GM18867 (cell line): ENCODE results near the gene TOM1L1.
"Not testable (repeated sequence)": the region's sequence is repeated elsewhere in the genome, so short reads cannot be mapped to it uniquely, and the experiment has no call there.

ENCODE experiments used
- ATAC-seq: cut with Tn5 transposase; IDR thresholded peaks from one replicate; pipeline ENCODE4 v1.9.1; 2021; ENCODE audit warnings: mild to moderate bottlenecking, moderate library complexity; ENCODE audit not compliant: unreplicated experiment

TOM1L1 gene, protein sequence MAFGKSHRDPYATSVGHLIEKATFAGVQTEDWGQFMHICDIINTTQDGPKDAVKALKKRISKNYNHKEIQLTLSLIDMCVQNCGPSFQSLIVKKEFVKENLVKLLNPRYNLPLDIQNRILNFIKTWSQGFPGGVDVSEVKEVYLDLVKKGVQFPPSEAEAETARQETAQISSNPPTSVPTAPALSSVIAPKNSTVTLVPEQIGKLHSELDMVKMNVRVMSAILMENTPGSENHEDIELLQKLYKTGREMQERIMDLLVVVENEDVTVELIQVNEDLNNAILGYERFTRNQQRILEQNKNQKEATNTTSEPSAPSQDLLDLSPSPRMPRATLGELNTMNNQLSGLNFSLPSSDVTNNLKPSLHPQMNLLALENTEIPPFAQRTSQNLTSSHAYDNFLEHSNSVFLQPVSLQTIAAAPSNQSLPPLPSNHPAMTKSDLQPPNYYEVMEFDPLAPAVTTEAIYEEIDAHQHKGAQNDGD

DNA sequence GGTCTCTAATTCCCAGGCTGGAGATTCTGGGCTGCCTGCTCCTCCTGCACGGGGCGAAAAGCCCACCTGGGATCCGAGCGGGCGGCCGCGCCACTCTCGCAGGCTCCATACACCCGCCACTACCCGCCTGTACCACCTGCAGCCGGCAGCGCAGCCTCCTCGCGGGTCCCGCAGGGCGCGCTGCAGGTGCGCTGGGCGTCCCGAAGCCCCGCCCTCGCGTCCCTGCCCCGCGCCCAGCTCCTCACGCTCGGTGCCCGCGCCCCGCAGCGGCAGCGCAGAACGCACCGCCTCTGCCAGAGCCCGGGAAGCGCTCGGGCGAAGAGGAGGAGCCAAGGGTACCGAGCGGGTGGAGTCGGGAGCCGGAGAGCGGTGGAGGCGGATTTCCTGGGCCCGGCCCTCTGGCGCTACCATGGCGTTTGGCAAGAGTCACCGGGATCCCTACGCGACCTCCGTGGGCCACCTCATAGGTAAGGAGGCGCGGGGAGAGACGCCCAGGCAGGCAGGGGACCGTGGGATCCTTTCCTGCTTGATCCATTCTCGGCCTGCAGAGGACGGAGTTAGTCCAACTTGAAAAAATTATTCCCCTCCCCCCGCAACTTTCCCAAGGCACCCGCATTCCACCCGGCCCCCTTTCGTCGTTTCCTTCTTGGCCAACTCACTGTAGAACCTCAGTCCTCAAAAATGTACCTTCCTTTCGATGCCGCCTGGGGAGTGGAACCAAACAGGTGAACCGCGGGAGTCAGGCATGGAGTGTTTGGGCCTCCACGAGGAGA, at the start of gene TOM1L1:
TSS of gene TOM1L1 (plus strand) at position 396 of the 773 bp plus-strand sequence. CDS start at position 410, 14 bp downstream.
- ATAC-seq = peak; percentile 62

DNA sequence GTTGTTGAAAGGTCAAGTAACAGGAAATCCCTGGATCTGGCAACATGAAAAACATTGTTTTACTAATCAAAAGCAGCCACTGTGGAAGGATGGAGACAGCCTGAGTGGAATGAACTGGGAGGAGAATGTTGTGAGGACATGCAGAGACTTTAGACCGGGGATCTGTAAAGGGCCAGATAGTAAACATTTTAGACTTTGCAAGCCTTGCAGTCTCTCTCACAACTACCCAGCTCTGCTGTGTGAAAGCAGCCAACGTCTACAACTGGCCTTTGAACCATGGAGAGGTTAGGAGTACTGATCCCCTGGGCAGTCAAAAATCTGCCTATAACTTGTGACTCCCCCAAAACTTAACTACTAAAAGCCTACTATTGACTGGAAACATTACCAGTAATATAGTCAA, 41.5 kb upstream of the TOM1L1 start:
- no peak for ATAC-seq

DNA sequence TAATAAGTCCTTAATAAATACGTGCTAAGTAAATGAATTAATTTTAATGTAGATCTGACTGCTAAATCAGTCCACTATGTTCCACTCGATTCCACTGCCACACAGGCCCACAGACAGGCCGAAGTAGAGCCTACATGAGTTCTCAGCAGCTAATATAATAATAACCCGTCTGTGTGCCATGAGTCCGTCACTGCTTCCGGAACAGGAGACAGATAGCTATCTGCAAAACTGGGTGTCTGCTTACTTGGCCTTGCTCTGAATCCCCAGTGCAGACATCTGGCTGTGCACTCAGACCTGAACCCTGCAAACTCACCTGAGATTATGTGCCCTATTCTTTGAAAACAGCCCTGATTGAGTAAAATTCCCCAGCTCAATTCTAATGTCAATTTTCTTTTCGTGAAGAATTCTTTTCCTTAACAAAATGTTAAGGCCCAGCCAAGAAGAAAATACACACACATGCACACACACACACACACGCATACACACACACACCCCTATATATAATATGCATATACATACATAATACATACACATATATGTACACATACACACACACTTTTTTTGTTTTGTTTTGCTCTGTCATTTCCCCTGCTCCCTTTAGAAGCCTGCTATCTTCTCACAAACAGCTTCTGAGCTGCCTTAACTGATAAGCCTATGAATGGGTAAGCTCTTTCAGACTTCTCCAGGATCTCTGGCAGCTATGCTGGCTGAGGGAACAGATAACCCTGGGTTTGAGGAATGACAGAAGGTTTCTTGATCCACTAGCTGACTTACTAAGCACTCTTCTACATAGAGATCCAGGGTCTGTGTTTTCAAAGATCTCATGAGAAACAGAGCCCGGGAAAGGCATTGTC, 39.8 kb upstream of the TOM1L1 start:
- no peak for ATAC-seq

DNA sequence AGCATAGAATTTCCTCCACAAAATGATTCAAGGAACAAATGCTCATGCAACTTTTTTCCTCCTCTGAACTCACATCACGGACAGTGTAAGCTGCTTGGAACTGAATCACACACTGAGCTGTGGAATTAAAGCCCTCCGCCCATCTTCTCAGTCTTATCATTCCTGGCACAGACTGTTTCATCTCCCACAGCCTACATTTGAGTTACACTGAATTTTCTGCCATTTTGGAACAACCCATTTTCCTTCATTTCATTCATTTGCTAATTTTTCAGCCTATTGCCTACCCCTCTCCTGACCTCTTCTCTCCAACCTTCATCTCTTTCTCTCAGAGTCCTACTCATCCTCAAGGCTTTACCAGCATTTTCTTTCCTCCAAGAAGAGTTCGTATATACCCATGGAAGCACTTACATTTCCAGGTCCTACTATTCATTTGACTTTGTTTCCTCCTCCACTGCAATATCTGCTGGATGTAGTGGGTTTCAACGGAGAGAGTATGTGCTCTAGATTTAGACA, 39.1 kb upstream of the TOM1L1 start:
- no peak for ATAC-seq

DNA sequence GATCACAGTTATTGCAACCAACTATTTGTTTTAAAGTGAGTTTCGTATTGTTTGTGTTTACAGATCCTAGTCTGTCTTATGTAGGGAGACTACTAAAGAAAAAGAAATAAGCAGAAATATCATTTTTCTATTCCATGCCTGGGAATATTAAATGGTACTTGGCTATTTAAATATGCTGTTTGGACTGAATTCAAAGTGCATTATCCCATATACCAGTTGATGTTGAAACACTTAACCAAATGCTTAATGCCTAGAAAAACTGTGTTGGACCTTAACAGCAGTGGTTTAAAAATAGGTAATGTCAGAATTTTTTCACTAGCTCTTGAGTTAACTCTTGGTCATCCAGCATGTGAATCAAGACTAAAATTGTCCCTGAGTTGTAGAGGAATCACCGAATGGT, 37.5 kb upstream of the TOM1L1 start:
- ATAC-seq = no peak

DNA sequence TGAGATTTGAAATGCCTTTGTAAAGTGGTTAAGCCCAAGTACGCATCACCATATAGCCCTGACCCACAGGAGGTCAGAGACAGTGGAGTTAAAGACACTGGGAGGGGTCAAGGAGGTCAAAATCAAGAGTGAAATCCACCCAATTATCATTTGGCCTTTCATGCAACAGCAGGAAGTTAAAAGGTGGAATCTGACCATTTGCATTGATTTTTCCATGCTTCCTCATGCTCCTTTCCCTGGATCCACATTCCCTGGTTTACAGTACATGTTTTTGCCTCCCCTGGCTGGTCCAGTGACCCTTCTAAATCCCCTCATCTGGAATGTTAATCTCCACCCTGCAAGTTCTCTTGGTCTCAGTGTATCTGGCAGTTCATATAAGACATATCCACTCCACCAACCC, 36.6 kb upstream of the TOM1L1 start:
- no peak for ATAC-seq

DNA sequence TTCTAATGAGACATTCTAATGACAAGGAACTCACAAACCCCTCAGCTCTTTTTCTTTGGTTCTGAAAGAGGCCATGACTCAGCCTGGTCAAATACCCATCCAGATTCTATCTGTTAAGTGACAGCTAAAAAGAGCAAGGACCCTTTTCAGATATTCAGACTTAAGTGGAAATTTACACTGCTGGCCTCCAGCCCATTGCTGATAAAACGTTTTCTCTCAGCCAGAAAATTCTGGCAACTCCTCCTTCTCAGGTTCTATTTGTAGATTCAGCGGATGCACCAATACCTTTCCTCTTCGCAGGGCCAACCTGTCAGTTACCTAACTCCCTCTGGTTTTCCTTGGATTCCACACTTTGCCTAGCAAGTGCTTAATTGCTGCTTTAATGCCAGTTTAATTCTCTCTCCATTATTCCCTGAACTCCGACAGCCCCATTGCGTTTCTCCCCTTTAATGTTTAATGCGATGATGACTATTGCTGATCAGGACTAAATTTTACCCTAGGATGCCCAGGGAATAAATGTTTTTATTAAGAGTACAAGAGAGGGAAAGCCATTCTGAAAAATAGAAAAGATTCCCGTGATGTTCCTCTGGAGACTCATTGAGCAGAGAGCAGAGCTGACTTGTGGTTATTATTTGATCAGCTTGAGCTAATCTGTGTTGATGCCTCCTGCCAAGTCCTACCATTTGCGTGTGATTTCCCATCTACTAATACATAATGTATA, 35.9 kb upstream of the TOM1L1 start:
- ATAC-seq = no peak

DNA sequence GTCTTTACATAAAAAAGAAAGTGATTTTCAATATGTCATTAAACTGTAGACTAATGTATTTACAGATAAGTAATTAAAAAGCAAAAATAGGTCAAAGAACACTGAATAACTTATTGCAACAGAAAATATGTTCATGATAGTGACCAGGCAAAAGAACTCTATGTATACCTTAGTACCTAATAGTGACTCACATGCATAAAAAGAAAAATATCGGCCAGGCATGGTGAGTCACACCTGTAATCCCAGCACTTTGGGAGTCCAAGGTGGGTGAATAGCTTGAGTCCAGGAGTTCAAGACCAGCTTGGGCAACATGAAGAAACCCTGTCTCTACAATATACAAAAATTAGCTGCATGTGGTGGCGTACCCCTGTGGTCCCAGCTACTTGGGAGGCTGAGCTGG, 33.0 kb upstream of the TOM1L1 start:
- no peak for ATAC-seq

DNA sequence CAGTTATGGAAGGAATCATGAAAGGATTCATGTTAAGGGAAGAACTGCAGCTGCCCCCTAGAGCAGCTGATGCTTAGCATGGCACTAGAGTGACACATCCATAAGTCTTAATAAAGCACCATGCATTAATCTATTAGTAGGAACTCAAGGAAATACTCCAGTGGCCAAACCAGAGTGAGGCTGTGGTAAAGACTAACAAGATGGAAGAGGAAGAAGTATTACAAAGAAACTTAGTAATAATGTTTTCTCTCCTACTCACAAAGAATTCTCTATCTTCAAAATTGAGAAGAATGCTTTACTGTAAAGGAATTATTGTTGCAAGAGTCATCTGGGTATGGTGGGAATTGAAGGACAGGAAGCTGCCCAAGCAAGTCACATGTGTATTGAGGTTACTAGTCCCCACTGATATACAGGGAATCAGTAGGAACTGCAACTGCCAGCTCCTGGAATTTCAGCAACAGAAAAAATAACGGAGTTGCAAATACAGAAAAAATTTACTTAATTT, 29.9 kb upstream of the TOM1L1 start:
- ATAC-seq = no peak

DNA sequence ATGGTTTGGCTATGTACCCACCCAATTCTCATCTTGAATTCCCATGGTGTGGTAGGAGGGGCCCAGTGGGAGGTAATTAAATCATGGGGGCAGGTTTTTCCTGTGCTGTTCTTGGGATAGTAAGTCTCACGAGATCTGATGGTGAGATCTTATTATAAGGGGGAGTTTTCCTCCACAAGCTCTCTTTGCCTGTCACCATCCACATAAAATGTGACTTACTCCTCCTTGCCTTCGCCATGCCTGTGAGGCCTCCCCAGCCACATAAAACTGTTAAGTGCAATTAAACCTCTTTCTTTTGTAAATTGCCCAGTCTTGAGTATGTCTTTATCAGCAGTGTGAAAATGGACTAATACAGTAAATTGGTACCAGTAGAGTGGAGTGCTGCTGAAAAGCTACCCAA, 24.7 kb upstream of the TOM1L1 start:
- ATAC-seq = not testable (repeated sequence)

DNA sequence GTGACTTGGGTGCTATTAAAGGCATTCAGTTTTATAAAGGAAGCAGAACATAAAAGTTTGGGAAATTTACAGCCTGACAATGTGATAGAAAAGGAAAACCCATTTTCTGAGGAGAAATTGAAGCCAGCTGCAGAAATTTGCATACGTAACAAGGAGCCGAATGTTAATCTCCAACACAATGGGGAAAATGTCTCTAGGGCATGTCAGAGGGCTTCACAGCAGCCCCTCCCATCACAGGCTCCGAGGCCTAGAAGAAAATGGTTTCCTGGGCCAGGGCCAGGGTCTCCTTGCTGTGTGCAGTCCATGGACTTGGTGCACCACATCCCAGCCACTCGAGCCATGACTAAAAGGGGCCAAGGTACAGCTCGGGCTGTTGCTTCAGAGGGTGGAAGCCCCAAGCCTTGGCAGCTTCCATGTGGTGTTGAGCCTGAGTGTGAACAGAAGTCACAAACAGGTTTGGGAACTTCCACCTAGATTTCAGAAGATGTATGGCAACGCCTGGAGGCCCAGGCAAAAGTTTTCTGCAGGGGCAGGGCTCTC, 23.9 kb upstream of the TOM1L1 start:
- ATAC-seq = no peak

DNA sequence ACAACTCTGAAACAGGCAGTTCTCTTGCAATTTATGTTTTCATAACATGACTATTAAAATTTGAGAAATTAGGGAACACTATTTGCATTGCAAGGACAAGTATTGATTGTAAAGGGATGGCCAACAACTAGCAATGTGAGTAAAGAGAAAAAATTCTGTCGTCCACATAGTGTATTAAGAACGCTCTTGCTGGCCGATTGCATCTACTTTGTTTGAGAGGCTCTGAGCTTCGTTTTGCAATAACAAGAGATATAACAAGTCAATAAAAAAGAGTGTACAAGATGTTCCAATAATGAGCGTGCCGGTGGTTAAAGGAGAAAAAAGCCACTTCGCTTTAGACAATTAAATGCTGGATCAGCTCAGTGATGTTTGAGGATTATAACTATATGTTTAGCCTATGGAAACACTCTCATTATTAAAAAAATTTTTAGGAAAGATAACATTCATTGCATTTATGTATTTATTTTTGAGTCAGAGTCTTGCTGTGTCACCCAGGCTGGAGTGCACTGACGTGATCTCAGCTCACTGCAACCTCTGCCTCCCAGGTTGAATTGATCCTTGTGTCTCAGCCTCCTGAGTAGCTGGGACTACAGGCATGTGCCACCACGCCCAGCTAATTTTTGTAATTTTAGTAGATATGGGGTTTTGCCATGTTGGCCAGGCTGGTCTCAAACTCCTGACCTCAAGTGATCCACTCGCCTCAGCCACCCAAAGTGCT, 19.2 kb upstream of the TOM1L1 start:
- ATAC-seq = no peak

DNA sequence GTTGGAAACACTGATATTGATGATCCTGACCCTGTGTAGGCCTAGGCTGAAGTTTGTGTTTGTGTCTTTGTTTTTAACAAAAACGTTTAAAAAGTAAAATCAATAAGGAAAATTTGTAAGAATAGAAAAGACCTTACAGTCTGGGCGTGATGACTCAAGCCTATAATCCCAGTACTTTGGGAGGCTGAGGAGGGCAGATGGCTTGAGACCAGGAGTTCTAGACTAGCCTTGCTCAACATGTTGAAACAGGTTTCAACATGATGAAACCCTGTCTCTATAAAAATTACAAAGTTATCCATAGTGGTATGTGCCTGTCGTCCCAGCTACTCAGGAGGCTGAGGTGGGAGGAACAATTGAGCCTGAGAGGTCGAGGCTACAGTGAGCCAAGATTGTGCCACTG, 18.3 kb upstream of the TOM1L1 start:
- no peak for ATAC-seq

DNA sequence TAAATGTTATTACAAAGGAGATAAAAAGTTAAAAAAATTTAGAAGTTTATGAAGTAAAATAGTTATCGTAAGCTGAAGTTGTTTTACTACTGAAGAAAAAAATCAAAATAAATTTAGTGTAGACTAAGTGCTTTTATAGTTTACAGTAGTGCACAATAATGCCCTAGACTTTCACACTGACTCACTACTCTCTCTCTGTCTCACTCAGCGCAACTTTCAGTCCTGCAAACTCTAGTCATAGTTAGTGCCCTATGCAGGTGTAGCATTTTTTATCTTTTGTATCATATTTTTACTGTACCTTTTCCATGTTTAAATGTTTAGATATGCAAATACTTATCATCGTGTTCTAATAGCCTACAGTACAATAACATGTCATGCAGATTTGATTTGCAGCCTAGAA, 17.7 kb upstream of the TOM1L1 start:
- ATAC-seq = peak; percentile 95

DNA sequence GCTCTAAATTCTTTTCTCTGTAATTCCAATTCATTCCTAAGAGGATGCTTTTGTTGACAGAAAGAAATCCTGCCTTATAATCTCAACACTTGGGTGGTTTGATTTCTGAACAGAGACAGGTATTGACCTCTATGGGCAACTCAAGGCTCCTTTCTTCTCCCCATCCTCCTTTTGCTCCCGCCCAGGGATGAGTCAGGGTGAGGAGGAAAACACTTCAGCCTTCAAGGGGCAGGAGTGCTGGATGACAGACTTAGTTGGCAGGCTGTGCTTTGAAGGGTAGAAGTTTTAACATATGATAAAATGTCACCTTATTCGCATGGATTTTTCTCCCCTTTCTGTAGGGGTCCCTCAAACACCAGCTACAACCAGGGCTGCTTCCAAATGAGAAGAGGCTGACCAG, 16.7 kb upstream of the TOM1L1 start:
- ATAC-seq = no peak

DNA sequence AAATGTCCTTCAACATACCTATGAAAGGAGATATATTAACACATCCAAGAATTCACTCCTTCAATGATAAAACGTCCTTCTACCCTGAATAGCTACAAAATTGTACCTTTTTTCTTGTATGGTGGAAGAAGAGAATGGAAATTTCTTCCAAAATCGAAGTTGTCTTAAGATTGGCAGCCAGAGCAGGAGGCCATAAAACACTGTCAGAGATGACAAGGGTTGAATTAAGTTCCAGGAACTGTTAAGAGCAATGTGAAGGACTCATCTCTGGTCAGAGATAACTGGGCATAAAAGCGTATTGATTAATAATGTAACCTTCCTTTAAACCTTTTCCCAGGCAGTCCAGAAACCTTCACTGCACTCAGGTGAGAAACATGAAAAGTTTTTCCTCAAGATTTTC, 12.9 kb upstream of the TOM1L1 start:
- ATAC-seq = no peak

DNA sequence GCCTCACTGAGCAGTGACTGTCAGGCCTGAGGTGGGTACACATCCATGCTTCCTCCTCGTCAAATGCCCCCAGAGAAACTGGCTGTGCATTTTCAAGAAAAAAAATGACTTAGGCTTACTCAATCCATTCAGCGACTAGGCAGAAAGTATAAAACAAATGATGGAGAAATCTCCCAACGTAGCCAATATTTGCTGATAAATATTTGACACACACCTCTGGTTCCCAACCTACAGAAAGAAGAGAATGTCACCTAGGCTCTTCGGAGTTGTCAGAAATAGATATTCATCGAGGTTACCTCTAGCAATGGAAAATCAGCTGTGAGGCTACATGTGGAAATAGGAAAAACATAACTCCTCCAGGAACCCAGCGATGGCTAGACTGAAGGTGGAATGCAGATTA, 12.4 kb upstream of the TOM1L1 start:
- no peak for ATAC-seq

DNA sequence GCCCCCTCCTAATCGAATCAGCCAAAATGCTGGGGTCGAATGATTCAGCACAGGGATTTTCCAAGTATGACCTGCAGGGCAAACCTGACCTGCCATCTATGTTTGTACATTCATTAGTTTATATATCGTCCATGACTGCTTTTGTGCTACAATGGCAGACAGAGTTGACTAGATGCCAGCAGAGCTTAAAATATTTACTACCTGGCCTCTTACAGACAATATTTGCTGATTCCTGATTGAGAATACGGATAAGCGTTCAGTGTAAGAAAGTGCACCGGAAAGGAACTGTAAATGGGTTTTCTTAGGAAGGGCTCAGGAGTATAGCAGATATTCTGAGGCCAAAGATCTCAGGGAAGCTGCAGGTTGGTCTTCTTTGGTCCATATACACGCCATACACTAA, 11.7 kb upstream of the TOM1L1 start:
- no peak for ATAC-seq

DNA sequence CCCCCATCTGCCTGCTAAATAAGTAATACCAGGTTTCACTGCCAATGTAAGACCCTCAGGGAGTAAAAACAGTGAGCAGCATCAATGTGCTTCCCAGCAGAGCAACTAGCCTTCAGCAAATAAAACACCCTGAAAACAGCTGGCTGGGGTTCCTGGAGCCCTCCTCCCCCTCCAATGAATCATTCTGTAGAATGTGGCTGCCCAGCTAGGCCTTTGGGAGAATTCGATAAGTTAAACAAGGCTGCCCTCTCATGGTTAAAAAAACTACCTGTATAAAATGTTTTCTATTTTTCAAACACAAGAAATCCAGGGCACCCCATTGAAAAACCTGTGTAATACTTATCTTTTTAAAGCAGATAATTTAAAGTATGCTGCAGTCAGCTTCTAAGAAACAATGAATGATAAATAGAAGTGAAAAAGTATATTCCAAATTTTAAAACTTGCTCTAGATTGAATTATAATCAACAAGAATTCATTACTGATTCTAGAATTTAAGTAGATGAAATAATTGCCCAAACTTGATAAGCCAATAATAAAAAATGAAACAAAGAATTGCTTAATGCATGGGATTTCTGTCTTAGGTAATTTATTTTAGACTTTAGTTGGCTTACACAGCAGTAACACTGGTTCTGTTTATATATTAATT, 9.4 kb upstream of the TOM1L1 start:
- no peak for ATAC-seq
